ENCODE data around the gene THRB.

Gene THRB

DNA sequence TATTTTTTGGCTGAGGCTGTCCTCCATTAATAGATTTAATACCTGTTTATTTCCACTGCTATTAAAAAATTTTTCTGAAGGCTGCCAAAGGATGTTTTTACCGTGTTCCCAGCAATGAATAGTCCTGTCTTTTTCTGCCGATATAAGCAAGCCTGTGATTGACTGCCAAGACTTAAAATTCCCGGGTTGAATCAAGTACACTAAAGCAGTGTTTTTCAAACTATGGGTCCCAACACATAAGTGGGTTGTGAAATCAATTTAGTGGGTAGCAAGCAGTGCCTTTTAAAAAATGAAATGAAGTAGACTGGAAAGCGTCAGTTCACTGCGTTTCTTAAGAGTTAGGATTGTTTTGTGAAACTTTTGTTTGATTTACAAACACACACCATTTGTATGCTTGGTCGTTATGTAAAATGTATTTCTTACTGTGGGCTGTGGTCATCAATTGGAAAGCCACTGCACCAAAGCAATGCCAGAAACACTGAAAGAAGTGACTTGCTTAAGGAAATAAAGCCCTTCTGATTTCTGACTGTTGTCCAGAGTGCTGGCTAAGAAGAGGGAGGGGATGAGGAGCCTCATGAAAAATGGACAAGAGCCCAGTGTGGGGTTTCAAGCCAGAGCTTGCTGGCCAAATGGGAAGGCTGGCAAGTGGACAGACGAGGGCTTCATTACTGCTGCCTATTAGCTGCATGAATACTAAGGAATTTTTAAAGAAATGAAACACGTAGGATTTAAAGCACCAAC is 206.0 kb downstream of the THRB start:
- peaks cover 49% of the 10 kb centered on the region for H3K4me1 ChIP-seq (ENCODE audit: insufficient read depth, low read length)
- no peak overlapping the region for H3K4me3 ChIP-seq (ENCODE audit: low read depth in 1 of 2, low read length in 2 of 2)
- peaks cover under 1% of the 10 kb centered on the region for H3K9me3 ChIP-seq (ENCODE audit: low read length)
- peak overlapping the region; percentile 68 for H3K27ac ChIP-seq (ENCODE audit: low read depth, low read length)
- H3K36me3 ChIP-seq (ENCODE audit: insufficient read depth, low read length): no peaks in the 10 kb centered on the region
- H3K27me3 ChIP-seq (ENCODE audit: control insufficient read depth in 1 of 2, insufficient read depth in 2 of 2, low read length in 2 of 2): no peaks in the 10 kb centered on the region
- H3K9ac ChIP-seq (ENCODE audit: low read length): no peak overlapping the region

DNA sequence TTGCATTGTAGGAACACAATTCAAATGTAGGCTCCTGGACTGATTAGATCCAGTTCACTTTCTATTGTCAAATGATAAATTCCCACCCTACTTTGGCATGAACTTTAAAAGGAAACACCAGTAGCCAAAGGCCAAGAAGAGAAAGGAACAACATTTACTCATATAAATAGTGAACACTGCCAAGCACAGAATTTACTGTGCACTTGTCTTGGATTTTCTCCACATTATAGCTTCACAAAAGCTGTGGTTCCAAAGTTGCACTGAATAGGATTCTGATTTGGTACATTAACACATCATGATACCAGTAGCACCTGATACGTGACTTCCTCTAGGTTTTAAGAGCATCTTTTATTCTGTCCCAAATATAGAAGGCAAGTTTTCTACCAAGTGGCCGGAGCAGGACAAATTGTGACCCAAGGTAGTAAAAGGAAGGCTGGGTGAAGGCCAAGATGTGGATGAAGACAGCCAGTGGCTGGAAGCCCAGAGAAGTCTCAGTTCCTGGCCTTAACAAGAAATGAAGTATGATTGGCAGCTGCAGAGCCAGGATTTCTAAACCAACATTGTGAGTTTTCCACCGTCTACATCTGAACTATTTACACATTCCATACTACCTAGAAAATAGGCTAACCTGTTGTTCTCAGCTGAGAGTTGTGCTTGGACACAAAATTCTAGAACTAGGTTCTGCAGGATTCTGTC is 206.7 kb downstream of the THRB start:
- peak overlapping the region; percentile 68 for H3K27ac ChIP-seq (ENCODE audit: low read depth, low read length)
- H3K4me1 ChIP-seq (ENCODE audit: insufficient read depth, low read length): peaks cover 49% of the 10 kb centered on the region
- H3K36me3 ChIP-seq (ENCODE audit: insufficient read depth, low read length): no peaks in the 10 kb centered on the region
- H3K9ac ChIP-seq (ENCODE audit: low read length): no peak overlapping the region
- H3K4me3 ChIP-seq (ENCODE audit: low read depth in 1 of 2, low read length in 2 of 2): no peak overlapping the region
- no peaks in the 10 kb centered on the region for H3K27me3 ChIP-seq (ENCODE audit: control insufficient read depth in 1 of 2, insufficient read depth in 2 of 2, low read length in 2 of 2)
- H3K9me3 ChIP-seq (ENCODE audit: low read length): no peaks in the 10 kb centered on the region

DNA sequence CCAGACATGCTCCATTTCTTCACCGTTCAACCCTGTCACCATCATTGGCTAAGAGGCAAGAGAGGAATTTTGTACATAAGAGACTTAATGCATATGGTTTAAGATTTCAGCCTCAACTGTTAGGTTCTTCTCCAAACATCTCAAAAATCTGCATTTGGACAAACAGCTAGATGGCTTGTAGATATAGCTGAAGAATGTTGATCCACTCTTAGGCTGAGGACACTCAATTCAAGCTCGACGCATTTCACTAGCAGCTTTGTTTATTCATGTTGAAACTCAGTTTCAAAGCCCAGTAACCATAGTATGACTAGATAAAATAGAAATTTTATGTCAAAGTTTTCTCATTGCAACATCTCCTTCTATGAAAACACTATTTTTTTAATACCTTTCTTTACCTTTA is 208.2 kb downstream of the THRB start:
- H3K9me3 ChIP-seq (ENCODE audit: low read length): no peaks in the 10 kb centered on the region
- no peak overlapping the region for H3K9ac ChIP-seq (ENCODE audit: low read length)
- H3K4me3 ChIP-seq (ENCODE audit: low read depth in 1 of 2, low read length in 2 of 2): no peak overlapping the region
- H3K36me3 ChIP-seq (ENCODE audit: insufficient read depth, low read length): no peaks in the 10 kb centered on the region
- peaks cover 49% of the 10 kb centered on the region for H3K4me1 ChIP-seq (ENCODE audit: insufficient read depth, low read length)
- H3K27me3 ChIP-seq (ENCODE audit: control insufficient read depth in 1 of 2, insufficient read depth in 2 of 2, low read length in 2 of 2): no peaks in the 10 kb centered on the region
- H3K27ac ChIP-seq (ENCODE audit: low read depth, low read length): no peak overlapping the region

DNA sequence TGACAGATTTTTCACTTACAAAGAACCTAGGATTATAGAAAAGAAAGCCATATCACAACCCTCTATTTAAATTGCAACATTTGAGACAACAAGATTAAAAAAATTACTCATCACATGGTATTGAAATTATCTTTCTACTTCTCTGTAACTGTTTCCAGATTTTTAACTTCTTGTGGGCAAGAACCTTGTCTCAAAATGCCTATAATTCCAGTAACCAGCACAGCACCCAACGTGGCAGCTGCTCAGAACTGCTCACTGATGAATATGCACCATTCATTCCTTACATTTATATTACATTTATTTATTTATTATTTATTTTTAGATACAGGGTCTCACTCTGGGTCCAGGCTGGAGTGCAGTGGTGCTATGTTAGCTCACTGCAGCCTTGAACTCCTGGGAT is 216.1 kb downstream of the THRB start:
- no peak overlapping the region for H3K27ac ChIP-seq (ENCODE audit: low read depth, low read length)
- no peaks in the 10 kb centered on the region for H3K4me1 ChIP-seq (ENCODE audit: insufficient read depth, low read length)
- H3K9ac ChIP-seq (ENCODE audit: low read length): no peak overlapping the region
- no peaks in the 10 kb centered on the region for H3K9me3 ChIP-seq (ENCODE audit: low read length)
- no peaks in the 10 kb centered on the region for H3K27me3 ChIP-seq (ENCODE audit: control insufficient read depth in 1 of 2, insufficient read depth in 2 of 2, low read length in 2 of 2)
- H3K4me3 ChIP-seq (ENCODE audit: low read depth in 1 of 2, low read length in 2 of 2): no peak overlapping the region
- no peaks in the 10 kb centered on the region for H3K36me3 ChIP-seq (ENCODE audit: insufficient read depth, low read length)

DNA sequence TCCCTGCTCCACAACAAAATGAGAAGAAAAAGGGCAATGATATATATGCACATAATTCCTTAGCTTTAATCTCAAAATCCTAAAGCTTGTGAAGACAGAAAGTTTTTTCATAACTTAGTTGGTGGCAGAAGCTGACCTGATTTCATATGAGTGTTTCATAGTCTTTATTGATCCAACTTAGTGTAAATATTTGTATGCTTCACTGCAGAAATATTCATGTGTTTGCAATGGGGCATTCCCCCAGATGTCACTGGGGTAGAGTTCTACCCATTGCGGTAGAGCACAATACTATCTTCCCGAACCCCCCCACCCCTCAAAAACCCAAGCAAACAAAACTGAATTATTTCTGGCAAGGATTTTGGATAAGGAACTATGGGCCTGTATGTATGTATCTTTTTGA is 221.2 kb downstream of the THRB start:
- Histone ChIP-seq H3K27ac (ENCODE audit: low read depth, low read length) (no peak overlapping the region), H3K27me3 (ENCODE audit: control insufficient read depth in 1 of 2, insufficient read depth in 2 of 2, low read length in 2 of 2) (no peaks in the 10 kb centered on the region), H3K4me1 (ENCODE audit: insufficient read depth, low read length) (peaks cover 12% of the 10 kb centered on the region), H3K9me3 (ENCODE audit: low read length) (no peaks in the 10 kb centered on the region), H3K36me3 (ENCODE audit: insufficient read depth, low read length) (no peaks in the 10 kb centered on the region), H3K9ac (ENCODE audit: low read length) (no peak overlapping the region), H3K4me3 (ENCODE audit: low read depth in 1 of 2, low read length in 2 of 2) (no peak overlapping the region)

DNA sequence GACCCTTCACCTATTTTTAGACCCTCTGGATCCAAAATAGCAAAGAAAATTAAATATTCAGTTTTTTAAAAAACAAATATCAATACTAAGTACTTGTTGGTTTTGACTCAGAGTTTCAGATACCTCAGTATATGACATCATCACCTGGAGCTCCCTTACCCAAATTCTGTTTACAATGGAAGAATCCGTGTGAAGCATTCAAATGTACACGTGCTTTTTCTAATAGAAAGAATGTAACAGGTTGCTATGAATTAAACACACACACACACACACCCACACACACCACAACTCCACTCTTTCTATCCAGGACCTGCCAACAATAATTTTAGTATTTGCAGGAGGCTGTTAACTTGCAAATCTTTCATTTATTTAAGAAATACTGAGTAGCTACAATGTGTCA is 221.8 kb downstream of the THRB start:
- Histone ChIP-seq H3K27ac (ENCODE audit: low read depth, low read length) (no peak overlapping the region), H3K9ac (ENCODE audit: low read length) (no peak overlapping the region), H3K9me3 (ENCODE audit: low read length) (no peaks in the 10 kb centered on the region), H3K27me3 (ENCODE audit: control insufficient read depth in 1 of 2, insufficient read depth in 2 of 2, low read length in 2 of 2) (no peaks in the 10 kb centered on the region), H3K4me1 (ENCODE audit: insufficient read depth, low read length) (peaks cover 12% of the 10 kb centered on the region), H3K4me3 (ENCODE audit: low read depth in 1 of 2, low read length in 2 of 2) (no peak overlapping the region), H3K36me3 (ENCODE audit: insufficient read depth, low read length) (no peaks in the 10 kb centered on the region)

DNA sequence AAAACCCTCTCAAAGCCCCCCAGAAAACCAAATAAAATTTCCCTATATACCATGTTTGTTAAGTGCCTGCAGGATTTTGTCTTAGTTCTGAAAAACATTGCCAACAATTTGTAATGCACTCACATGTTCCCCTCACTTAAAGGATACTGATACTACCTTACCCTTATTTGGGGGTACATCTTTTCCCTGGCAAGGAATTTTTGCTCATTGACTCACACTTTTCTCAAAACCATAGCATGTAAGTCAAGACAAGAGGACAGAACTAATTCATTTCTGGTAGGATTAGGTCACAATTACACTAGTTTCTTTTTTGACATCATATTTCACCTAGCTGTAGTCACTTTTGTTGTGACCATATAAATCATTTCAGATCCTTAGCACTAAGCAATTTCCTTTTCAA is 222.2 kb downstream of the THRB start:
- Histone ChIP-seq H3K36me3 (ENCODE audit: insufficient read depth, low read length) (no peaks in the 10 kb centered on the region), H3K27me3 (ENCODE audit: control insufficient read depth in 1 of 2, insufficient read depth in 2 of 2, low read length in 2 of 2) (no peaks in the 10 kb centered on the region), H3K9ac (ENCODE audit: low read length) (no peak overlapping the region), H3K9me3 (ENCODE audit: low read length) (no peaks in the 10 kb centered on the region), H3K27ac (ENCODE audit: low read depth, low read length) (no peak overlapping the region), H3K4me3 (ENCODE audit: low read depth in 1 of 2, low read length in 2 of 2) (no peak overlapping the region), H3K4me1 (ENCODE audit: insufficient read depth, low read length) (peaks cover 12% of the 10 kb centered on the region)

DNA sequence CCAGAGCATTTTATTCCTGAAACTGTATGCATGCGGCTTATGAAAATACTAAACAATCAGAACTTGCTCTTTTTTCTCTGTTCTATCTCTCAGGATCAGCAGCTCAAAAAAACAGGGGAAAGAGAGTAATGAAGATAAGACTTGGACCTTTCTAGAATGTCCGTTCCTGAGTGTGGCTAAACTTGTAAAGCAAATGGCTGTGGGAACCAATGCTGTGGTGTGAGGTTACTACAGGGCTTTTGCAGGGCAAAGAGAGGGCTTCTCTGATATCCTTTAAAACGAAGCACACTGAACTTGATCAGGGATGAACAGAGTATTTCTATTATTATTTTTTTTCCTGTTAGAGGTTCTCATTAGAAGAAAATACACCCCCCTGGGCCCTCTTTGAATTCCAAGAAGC is 223.4 kb downstream of the THRB start:
- Histone ChIP-seq H3K4me3 (ENCODE audit: low read depth in 1 of 2, low read length in 2 of 2) (no peak overlapping the region), H3K4me1 (ENCODE audit: insufficient read depth, low read length) (peaks cover 12% of the 10 kb centered on the region), H3K27ac (ENCODE audit: low read depth, low read length) (no peak overlapping the region), H3K9me3 (ENCODE audit: low read length) (no peaks in the 10 kb centered on the region), H3K27me3 (ENCODE audit: control insufficient read depth in 1 of 2, insufficient read depth in 2 of 2, low read length in 2 of 2) (no peaks in the 10 kb centered on the region), H3K36me3 (ENCODE audit: insufficient read depth, low read length) (no peaks in the 10 kb centered on the region), H3K9ac (ENCODE audit: low read length) (no peak overlapping the region)

DNA sequence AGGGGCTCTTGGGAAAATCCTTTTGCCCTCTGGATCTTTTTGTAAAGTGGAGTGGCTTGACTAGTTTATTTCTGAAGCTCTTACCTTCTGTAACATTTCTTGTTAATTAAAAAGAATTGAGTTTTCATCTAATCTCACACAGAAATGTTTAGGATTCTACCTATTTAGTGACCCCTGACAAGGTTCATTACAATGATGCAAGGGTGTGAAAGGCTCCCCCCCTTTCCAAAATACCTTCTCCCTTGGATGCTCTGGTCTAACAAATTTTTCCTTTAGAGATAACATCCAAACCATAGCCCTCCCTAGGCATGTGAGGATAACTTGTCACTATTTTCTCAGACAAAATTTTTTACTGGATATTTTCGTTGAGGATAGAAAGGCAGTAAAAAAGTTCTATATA is 223.9 kb downstream of the THRB start:
- Histone ChIP-seq H3K4me1 (ENCODE audit: insufficient read depth, low read length) (peaks cover 12% of the 10 kb centered on the region), H3K36me3 (ENCODE audit: insufficient read depth, low read length) (no peaks in the 10 kb centered on the region), H3K27ac (ENCODE audit: low read depth, low read length) (no peak overlapping the region), H3K9me3 (ENCODE audit: low read length) (no peaks in the 10 kb centered on the region), H3K9ac (ENCODE audit: low read length) (no peak overlapping the region), H3K4me3 (ENCODE audit: low read depth in 1 of 2, low read length in 2 of 2) (no peak overlapping the region), H3K27me3 (ENCODE audit: control insufficient read depth in 1 of 2, insufficient read depth in 2 of 2, low read length in 2 of 2) (no peaks in the 10 kb centered on the region)

DNA sequence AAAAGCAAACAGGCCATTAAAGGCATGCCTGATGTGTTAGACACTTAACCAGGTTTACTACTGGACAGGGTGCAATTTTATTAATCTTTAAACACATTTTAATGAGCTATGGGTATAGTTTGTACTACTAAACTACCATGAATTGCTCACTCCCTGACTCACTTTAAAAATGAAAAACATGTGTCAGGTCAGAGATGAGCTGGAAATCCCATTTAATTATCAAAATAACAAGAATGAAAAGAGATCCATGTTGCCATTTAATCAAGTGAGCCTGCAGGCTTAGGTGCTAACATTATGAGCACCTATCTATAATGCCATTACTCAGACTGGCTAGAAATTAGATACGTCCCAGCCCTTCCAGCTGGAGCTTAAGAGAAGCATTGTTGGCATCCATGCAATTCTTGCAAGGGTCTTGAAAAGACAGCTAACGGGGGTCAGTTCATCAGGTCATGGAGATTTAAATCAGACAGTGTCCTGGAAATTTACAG is 224.4 kb downstream of the THRB start:
- H3K27ac ChIP-seq (ENCODE audit: low read depth, low read length): no peak overlapping the region
- H3K9me3 ChIP-seq (ENCODE audit: low read length): no peaks in the 10 kb centered on the region
- H3K4me1 ChIP-seq (ENCODE audit: insufficient read depth, low read length): peaks cover 12% of the 10 kb centered on the region
- no peak overlapping the region for H3K4me3 ChIP-seq (ENCODE audit: low read depth in 1 of 2, low read length in 2 of 2)
- H3K9ac ChIP-seq (ENCODE audit: low read length): no peak overlapping the region
- no peaks in the 10 kb centered on the region for H3K36me3 ChIP-seq (ENCODE audit: insufficient read depth, low read length)
- no peaks in the 10 kb centered on the region for H3K27me3 ChIP-seq (ENCODE audit: control insufficient read depth in 1 of 2, insufficient read depth in 2 of 2, low read length in 2 of 2)

DNA sequence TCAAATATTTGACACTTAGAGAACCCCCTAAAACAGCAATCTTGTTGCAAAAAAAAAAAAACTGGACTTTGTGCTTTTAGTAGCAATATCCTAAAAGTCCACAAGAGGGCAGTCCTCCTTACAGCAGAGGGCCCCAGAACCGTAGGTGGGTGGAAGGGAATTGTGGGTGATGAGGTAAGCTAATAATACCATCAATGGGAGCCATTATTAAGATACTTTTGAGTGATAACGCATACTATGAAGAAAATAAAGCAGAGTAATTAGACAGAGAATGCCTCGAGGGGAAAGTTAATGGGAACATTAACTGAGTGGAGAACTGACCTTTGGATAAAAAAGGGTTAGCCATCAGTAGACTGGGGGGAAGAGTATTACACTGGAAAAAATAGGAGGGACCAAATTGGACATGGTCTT is 229.9 kb downstream of the THRB start:
- no peaks in the 10 kb centered on the region for H3K27me3 ChIP-seq (ENCODE audit: control insufficient read depth in 1 of 2, insufficient read depth in 2 of 2, low read length in 2 of 2)
- H3K9me3 ChIP-seq (ENCODE audit: low read length): no peaks in the 10 kb centered on the region
- H3K4me3 ChIP-seq (ENCODE audit: low read depth in 1 of 2, low read length in 2 of 2): no peak overlapping the region
- no peak overlapping the region for H3K9ac ChIP-seq (ENCODE audit: low read length)
- H3K4me1 ChIP-seq (ENCODE audit: insufficient read depth, low read length): peaks cover 31% of the 10 kb centered on the region
- H3K36me3 ChIP-seq (ENCODE audit: insufficient read depth, low read length): no peaks in the 10 kb centered on the region
- no peak overlapping the region for H3K27ac ChIP-seq (ENCODE audit: low read depth, low read length)

DNA sequence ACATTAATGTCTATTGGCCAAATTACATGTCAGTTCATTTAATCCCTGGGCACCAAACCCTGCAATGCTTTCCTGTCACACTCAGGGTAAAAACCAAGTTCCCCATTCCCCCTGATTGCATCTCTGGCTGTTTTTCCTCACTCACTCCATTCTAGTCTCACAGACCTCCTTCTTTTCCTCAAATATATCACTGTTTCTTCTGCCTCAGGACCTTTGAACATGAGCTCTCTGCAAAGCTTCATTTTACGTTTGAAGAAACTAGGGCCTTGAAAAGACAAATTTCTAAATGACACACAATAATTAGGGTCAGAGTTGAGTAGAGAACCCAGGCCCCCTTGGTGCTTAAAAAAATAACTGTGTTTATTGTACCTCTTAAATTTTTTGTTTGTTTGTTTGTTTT is 230.6 kb downstream of the THRB start:
- no peak overlapping the region for H3K9ac ChIP-seq (ENCODE audit: low read length)
- H3K36me3 ChIP-seq (ENCODE audit: insufficient read depth, low read length): no peaks in the 10 kb centered on the region
- no peaks in the 10 kb centered on the region for H3K27me3 ChIP-seq (ENCODE audit: control insufficient read depth in 1 of 2, insufficient read depth in 2 of 2, low read length in 2 of 2)
- no peak overlapping the region for H3K27ac ChIP-seq (ENCODE audit: low read depth, low read length)
- no peak overlapping the region for H3K4me3 ChIP-seq (ENCODE audit: low read depth in 1 of 2, low read length in 2 of 2)
- H3K4me1 ChIP-seq (ENCODE audit: insufficient read depth, low read length): peaks cover 33% of the 10 kb centered on the region
- no peaks in the 10 kb centered on the region for H3K9me3 ChIP-seq (ENCODE audit: low read length)

Data from muscle layer of colon (tissue), 2 donors.